Keratinocyte (primary cell): ENCODE measurements around the gene RUVBL2. TPM values are rescaled to one million over a fixed set of nuclear protein-coding genes. Genes with fewer than 3 reads are reported as not detected.

Source experiments
- DNase-seq: peaks from one replicate; pipeline ENCODE4 v3.0.0-alpha.2; 2011; ENCODE audit warnings: low read depth, missing footprints, low spot score
- FAIRE-seq: peaks from 2 replicates; lab custom pipeline; 2011; peaks lifted over from hg19 to GRCh38; lab: Jason Lieb, UNC
- H2AFZ ChIP-seq: 2 replicates; pipeline ENCODE4 v1.6.0; 2012; ENCODE audit warnings: low read length, control low read depth, inconsistent platforms; ENCODE audit not compliant: control insufficient read depth
- H3K27ac ChIP-seq: 2 replicates; pipeline ENCODE4 v1.5.1; 2011; ENCODE audit warnings: low read length; ENCODE audit not compliant: control insufficient read depth, insufficient read depth
- H3K27me3 ChIP-seq: 3 replicates; pipeline ENCODE4 v1.6.0; 2011; ENCODE audit warnings: low read length; ENCODE audit not compliant: control insufficient read depth, insufficient read depth; ENCODE audit errors: extremely low read depth
- H3K36me3 ChIP-seq, 2 experiments: 2 replicates in 1 of 2; 3 replicates in 1 of 2; pipeline ENCODE4 v1.5.1; 2011; ENCODE audit warnings: low read length in 2 of 2, mild to moderate bottlenecking in 1 of 2; ENCODE audit not compliant: control insufficient read depth in 2 of 2, insufficient read depth in 2 of 2; ENCODE audit errors: extremely low read depth in 1 of 2
- H3K4me1 ChIP-seq: 3 replicates; pipeline ENCODE4 v1.5.1; 2011; ENCODE audit warnings: low read length; ENCODE audit not compliant: control insufficient read depth, insufficient read depth; ENCODE audit errors: extremely low read depth
- H3K4me2 ChIP-seq: 3 replicates; pipeline ENCODE4 v1.6.0; 2011; ENCODE audit warnings: low read depth, low read length; ENCODE audit not compliant: control insufficient read depth, insufficient read depth; ENCODE audit errors: extremely low read depth
- H3K4me3 ChIP-seq, 3 experiments: fragments of 200-600 bp in 1 of 3; sonication (generic) in 1 of 3; 2 replicates in 2 of 3; 3 replicates in 1 of 3; pipeline ENCODE4 v1.5.1; 2011 to 2016; ENCODE audit warnings: low read length in 3 of 3, mild to moderate bottlenecking in 3 of 3, control low read depth in 2 of 3, inconsistent platforms in 1 of 3, low read depth in 1 of 3, mixed read lengths in 1 of 3, mixed run types in 1 of 3, moderate library complexity in 1 of 3; ENCODE audit not compliant: control insufficient read depth in 2 of 3, insufficient read depth in 2 of 3; ENCODE audit errors: extremely low read depth in 1 of 3
- H3K79me2 ChIP-seq: 2 replicates; pipeline ENCODE4 v1.6.0; 2012; ENCODE audit warnings: low read length; ENCODE audit not compliant: control insufficient read depth, insufficient read depth
- H3K9ac ChIP-seq: 3 replicates; pipeline ENCODE4 v1.6.0; 2011; ENCODE audit warnings: low read length; ENCODE audit not compliant: control insufficient read depth, insufficient read depth; ENCODE audit errors: extremely low read depth
- H3K9me1 ChIP-seq: 3 replicates; pipeline ENCODE4 v1.6.0; 2011; ENCODE audit warnings: low read length; ENCODE audit not compliant: control insufficient read depth, insufficient read depth; ENCODE audit errors: extremely low read depth
- H3K9me3 ChIP-seq: 2 replicates; pipeline ENCODE4 v1.5.1; 2012; ENCODE audit warnings: low read depth, low read length; ENCODE audit not compliant: control insufficient read depth
- H4K20me1 ChIP-seq: 3 replicates; pipeline ENCODE4 v1.6.0; 2011; ENCODE audit warnings: low read length; ENCODE audit not compliant: control insufficient read depth, insufficient read depth; ENCODE audit errors: extremely low read depth
- CTCF ChIP-seq, 3 experiments: IDR thresholded peaks in 1 of 3; conservative IDR thresholded peaks in 1 of 3; optimal IDR thresholded peaks in 1 of 3; 2 replicates in 2 of 3; 3 replicates in 1 of 3; pipeline versions ENCODE3 to v1.5.1; 2011; ENCODE audit warnings: low read length in 3 of 3, mild to moderate bottlenecking in 3 of 3, moderate library complexity in 2 of 3, control low read depth in 1 of 3, inconsistent platforms in 1 of 3; ENCODE audit not compliant: insufficient read depth in 2 of 3; ENCODE audit errors: extremely low read depth in 1 of 3
- EZH2 ChIP-seq: IDR thresholded peaks from one replicate; pipeline ENCODE4 v1.6.1; 2012; ENCODE audit warnings: inconsistent platforms, mild to moderate bottlenecking, low read length, moderate library complexity
- dilution Hi-C: fragments of 300-500 bp; cut with MboI; formaldehyde crosslinking; loops from one replicate; pipeline ENCODE4 v1.7.0; 2020; ENCODE audit warnings: low sequenced_read_pairs; ENCODE audit not compliant: extremely low pct_ligation_motif_present
- polyA plus RNA-seq, 5 experiments: library from polyadenylated mRNA; depleted of rRNA in 3 of 5; stranded (reverse) in 3 of 5; stranded (forward) in 1 of 5; unstranded in 1 of 5; fragments of >200 nt; gene quantifications; 1 replicate in 1 of 5; 2 replicates in 3 of 5; 3 replicates in 1 of 5; pipeline versions ENCODE4 v1.2.1 to v1.2.3, GENCODE V29; 2011 to 2012; ENCODE audit warnings: missing spikeins in 2 of 5, low read depth in 1 of 5, low replicate concordance in 1 of 5

RUVBL2 gene
- polyA plus RNA-seq, 1 donor (not counting 4 experiments of a cell fraction or from before 2014, with no cell fraction given), result 126 TPM

- H4K20me1 ChIP-seq, result peaks cover 6% of the 10 kb centered on the region
- FAIRE-seq (no peak), DNase-seq (no peak)
- H3K9me1 ChIP-seq, result peaks cover 4% of the 10 kb centered on the region
- H3K4me3 ChIP-seq, result no peak overlapping the region
- dilution Hi-C loops, result no loop called here
- H3K36me3 ChIP-seq, result peaks cover 20 to 24% of the 10 kb centered on the region in 2 experiments
- no peaks in the 10 kb centered on the region for H3K9me3 ChIP-seq
- H3K27ac ChIP-seq, result no peak overlapping the region
- no peak overlapping the region for H2AFZ ChIP-seq
- H3K4me1 ChIP-seq, result peaks cover 19% of the 10 kb centered on the region
- H3K79me2 ChIP-seq, result peaks cover 7% of the 10 kb centered on the region
- H3K4me2 ChIP-seq, result no peak overlapping the region
- H3K27me3 ChIP-seq, result no peaks in the 10 kb centered on the region
- no peak overlapping the region for H3K9ac ChIP-seq
- no peak for TF ChIP-seq CTCF (optimal IDR thresholded peaks at IDR 0.05 in 1 of 3, IDR thresholded peaks at IDR 0.05 in 1 of 3, conservative IDR thresholded peaks at IDR 0.05 in 1 of 3; ENCODE audit: extremely low read depth in 1 of 3, insufficient read depth in 2 of 3, low read length in 3 of 3)
- TF ChIP-seq EZH2, result no peak
Observed at GRCh38 chr19:48968813-48969218, 24.9 kb upstream of the RUVBL2 start.

GRCh38 chr19:48969276-48970138 lies 24.2 kb upstream of the RUVBL2 start:
- H4K20me1 ChIP-seq, result peaks cover 6% of the 10 kb centered on the region
- peaks cover 26 to 31% of the 10 kb centered on the region in 2 experiments for H3K36me3 ChIP-seq
- no peak overlapping the region for H3K4me3 ChIP-seq
- H3K27ac ChIP-seq, result no peak overlapping the region
- H3K9ac ChIP-seq, result no peak overlapping the region
- H3K27me3 ChIP-seq, result no peaks in the 10 kb centered on the region
- DNase-seq (no peak), FAIRE-seq (no peak)
- H3K9me1 ChIP-seq, result peaks cover 4% of the 10 kb centered on the region
- H2AFZ ChIP-seq, result no peak overlapping the region
- dilution Hi-C loops, result no loop called here
- TF ChIP-seq EZH2, result no peak
- no peak for TF ChIP-seq CTCF (optimal IDR thresholded peaks at IDR 0.05 in 1 of 3, IDR thresholded peaks at IDR 0.05 in 1 of 3, conservative IDR thresholded peaks at IDR 0.05 in 1 of 3; ENCODE audit: extremely low read depth in 1 of 3, insufficient read depth in 2 of 3, low read length in 3 of 3)
- no peaks in the 10 kb centered on the region for H3K9me3 ChIP-seq
- peaks cover 12% of the 10 kb centered on the region for H3K4me1 ChIP-seq
- peaks cover 7% of the 10 kb centered on the region for H3K79me2 ChIP-seq
- H3K4me2 ChIP-seq, result no peak overlapping the region
